ENCODE data around the gene NTM. TPM values are rescaled to one million over a fixed set of nuclear protein-coding genes. Genes with fewer than 3 reads are reported as not detected.

Gene NTM
- total RNA-seq, 1 experiment from 2014 or later = not detected

GRCh38 chr11:131326829-131327228, 43.6 kb upstream of the NTM start:
- intact Hi-C loops (cut with micrococcal nuclease) = no loop called here
- no peak overlapping the region for H2AFZ ChIP-seq (ENCODE audit: low read depth, low read length, poor library complexity, severe bottlenecking)
- DNase-seq (ENCODE audit: low read depth, low spot score) = no peak
- no peak overlapping the region for H3K4me2 ChIP-seq (ENCODE audit: low read length)
- RAD21 ChIA-PET (ENCODE audit: low non-redundant PET in 1 of 2, low total read pairs in 2 of 2, uncharacterized antibody in 2 of 2, unreplicated experiment in 2 of 2) = no interaction called here
- no peaks in the 10 kb centered on the region for H4K20me1 ChIP-seq (ENCODE audit: insufficient read depth)
- H3K27me3 ChIP-seq (ENCODE audit: insufficient read depth, low read length) = no peaks in the 10 kb centered on the region
- H3K4me1 ChIP-seq (ENCODE audit: control insufficient read depth in 1 of 2, insufficient read depth in 2 of 2, low read length in 2 of 2) = no peaks in the 10 kb centered on the region
- no peak for ATAC-seq
- POLR2A ChIA-PET = no interaction called here
- CTCF ChIA-PET = no interaction called here
- no peaks in the 10 kb centered on the region for H3K9me2 ChIP-seq (ENCODE audit: insufficient read depth)
- no peaks in the 10 kb centered on the region for H3K79me2 ChIP-seq (ENCODE audit: insufficient read depth, low read length)
- TF ChIP-seq EZH2phosphoT487 (IDR thresholded peaks at IDR 0.05; ENCODE audit: borderline replicate concordance) (no peak), CTCF (IDR thresholded peaks at IDR 0.05 in 2 of 3, conservative IDR thresholded peaks at IDR 0.05 in 1 of 3; ENCODE audit: borderline replicate concordance in 1 of 3, insufficient read depth in 1 of 3, low read depth in 2 of 3, low read length in 2 of 3) (no peak), SP1 (IDR thresholded peaks at IDR 0.05; ENCODE audit: low read depth) (no peak), POLR2A (IDR thresholded peaks at IDR 0.05; ENCODE audit: borderline replicate concordance, extremely low read depth, insufficient read depth, insufficient read length) (no peak), ELF1 (IDR thresholded peaks at IDR 0.05; ENCODE audit: borderline replicate concordance, low read depth) (no peak), FOSL1 (IDR thresholded peaks at IDR 0.05; ENCODE audit: low read depth) (no peak), YY1 (IDR thresholded peaks at IDR 0.05; ENCODE audit: extremely low read depth, insufficient replicate concordance, low read depth, low read length) (no peak), ZFX (IDR thresholded peaks at IDR 0.05) (no peak), RAD21 (IDR thresholded peaks at IDR 0.05; ENCODE audit: low read depth) (no peak), EZH2 (IDR thresholded peaks at IDR 0.05) (no peak), ZNF274 (IDR thresholded peaks at IDR 0.05; ENCODE audit: low read depth, low read length) (no peak), CBX3 (IDR thresholded peaks at IDR 0.05; ENCODE audit: low read depth) (no peak), REST (IDR thresholded peaks at IDR 0.05; ENCODE audit: low read depth) (no peak)
- H3K36me3 ChIP-seq (ENCODE audit: control insufficient read depth in 1 of 2, insufficient read depth in 2 of 2, low read length in 2 of 2) = no peaks in the 10 kb centered on the region
- no TSS peak for BruUV-seq (replicated peaks)
- H3K4me3 ChIP-seq (replicated peaks in 1 of 2; ENCODE audit: low read depth in 1 of 2, low read length in 2 of 2) = no peak overlapping the region
- no peak overlapping the region for H3K27ac ChIP-seq (ENCODE audit: low read depth, low read length)
- H3K9ac ChIP-seq (ENCODE audit: low read length) = no peak overlapping the region
- H3K9me3 ChIP-seq (ENCODE audit: control insufficient read depth in 1 of 2, insufficient read depth in 1 of 2, low read depth in 1 of 2, low read length in 2 of 2) = peaks cover 10 to 14% of the 10 kb centered on the region in 2 experiments; a peak in 2 of 4 replicates

Data from HCT116 (cell line).